Rectal smooth muscle tissue (tissue), 1 donor: ENCODE measurements around the gene PTPN6.

ENCODE experiments used
- H3K27ac ChIP-seq: one replicate; pipeline ENCODE4 v1.7.0; 2013; ENCODE audit warnings: low read depth, low read length, inconsistent platforms
- H3K27me3 ChIP-seq: one replicate; pipeline ENCODE4 v1.7.0; 2013; ENCODE audit warnings: low read length; ENCODE audit not compliant: control insufficient read depth, insufficient read depth
- H3K36me3 ChIP-seq: one replicate; pipeline ENCODE4 v1.7.0; 2013; ENCODE audit warnings: low read length; ENCODE audit not compliant: control insufficient read depth, insufficient read depth
- H3K4me1 ChIP-seq: one replicate; pipeline ENCODE4 v1.7.0; 2013; ENCODE audit warnings: low read length; ENCODE audit not compliant: control insufficient read depth, insufficient read depth
- H3K4me3 ChIP-seq: one replicate; pipeline ENCODE4 v1.7.0; 2013; ENCODE audit warnings: low read length
- H3K9ac ChIP-seq: one replicate; pipeline ENCODE4 v1.7.0; 2013; ENCODE audit warnings: low read length

Gene PTPN6

DNA sequence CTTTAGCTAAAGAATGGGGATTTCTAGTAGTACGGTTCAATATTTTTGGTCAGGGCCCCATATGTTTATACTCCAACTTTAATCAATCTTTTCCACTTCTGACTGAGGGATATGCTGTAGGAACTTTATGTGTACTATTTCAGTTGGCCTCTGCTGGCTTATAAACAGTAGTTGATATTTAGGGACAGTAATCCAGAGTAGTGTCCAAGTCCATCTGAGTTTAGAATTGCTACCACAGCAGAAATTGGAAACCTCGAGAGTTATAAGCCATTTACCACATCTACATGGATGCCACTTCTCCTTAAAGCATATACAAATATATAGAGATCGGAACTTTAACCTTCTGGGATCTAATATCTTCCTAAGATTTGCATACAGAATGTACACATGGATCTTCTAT is 55.5 kb downstream of the PTPN6 start:
- H3K27ac ChIP-seq = no peak overlapping the region
- no peaks in the 10 kb centered on the region for H3K36me3 ChIP-seq
- no peaks in the 10 kb centered on the region for H3K4me1 ChIP-seq
- no peak overlapping the region for H3K4me3 ChIP-seq
- no peak overlapping the region for H3K9ac ChIP-seq
- H3K27me3 ChIP-seq = no peaks in the 10 kb centered on the region

GRCh38 chr12:7008864-7009263 is 57.7 kb downstream of the PTPN6 start:
- H3K27me3 ChIP-seq = no peaks in the 10 kb centered on the region
- H3K9ac ChIP-seq = no peak overlapping the region
- no peaks in the 10 kb centered on the region for H3K36me3 ChIP-seq
- no peak overlapping the region for H3K4me3 ChIP-seq
- no peaks in the 10 kb centered on the region for H3K4me1 ChIP-seq
- H3K27ac ChIP-seq = no peak overlapping the region

DNA sequence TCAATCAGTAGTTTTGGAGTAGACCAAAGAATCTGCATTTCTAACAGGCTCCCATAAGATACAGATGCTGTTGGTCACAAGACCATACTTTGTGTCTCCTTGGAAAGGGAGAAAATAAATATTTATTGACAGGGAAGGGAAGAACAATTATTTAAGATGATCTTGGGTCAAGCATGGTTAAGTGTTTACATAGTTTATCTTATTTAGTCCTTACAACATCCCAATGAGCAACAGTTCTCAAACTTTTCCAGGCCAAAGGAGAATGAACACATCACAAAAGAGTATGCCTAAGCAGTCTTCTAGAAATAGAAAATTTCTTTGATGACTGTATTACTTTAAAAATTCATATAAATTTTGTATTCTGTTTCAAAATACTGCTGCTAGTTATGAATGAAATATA is 58.4 kb downstream of the PTPN6 start:
- Histone ChIP-seq H3K27ac (no peak overlapping the region), H3K27me3 (no peaks in the 10 kb centered on the region), H3K4me1 (no peaks in the 10 kb centered on the region)

More for the DNA sequence above, 58.4 kb downstream of the PTPN6 start:
- no peak overlapping the region for H3K9ac ChIP-seq
- H3K36me3 ChIP-seq = no peaks in the 10 kb centered on the region
- H3K4me3 ChIP-seq = no peak overlapping the region
